HG02884 (cell line): Measurements from ENCODE around the gene ZNF79.

Experiments used
- ATAC-seq: cut with Tn5 transposase; IDR thresholded peaks from one replicate; pipeline ENCODE4 v1.9.1; 2021; ENCODE audit warnings: mild to moderate bottlenecking, moderate library complexity; ENCODE audit not compliant: unreplicated experiment

The ZNF79 gene

DNA sequence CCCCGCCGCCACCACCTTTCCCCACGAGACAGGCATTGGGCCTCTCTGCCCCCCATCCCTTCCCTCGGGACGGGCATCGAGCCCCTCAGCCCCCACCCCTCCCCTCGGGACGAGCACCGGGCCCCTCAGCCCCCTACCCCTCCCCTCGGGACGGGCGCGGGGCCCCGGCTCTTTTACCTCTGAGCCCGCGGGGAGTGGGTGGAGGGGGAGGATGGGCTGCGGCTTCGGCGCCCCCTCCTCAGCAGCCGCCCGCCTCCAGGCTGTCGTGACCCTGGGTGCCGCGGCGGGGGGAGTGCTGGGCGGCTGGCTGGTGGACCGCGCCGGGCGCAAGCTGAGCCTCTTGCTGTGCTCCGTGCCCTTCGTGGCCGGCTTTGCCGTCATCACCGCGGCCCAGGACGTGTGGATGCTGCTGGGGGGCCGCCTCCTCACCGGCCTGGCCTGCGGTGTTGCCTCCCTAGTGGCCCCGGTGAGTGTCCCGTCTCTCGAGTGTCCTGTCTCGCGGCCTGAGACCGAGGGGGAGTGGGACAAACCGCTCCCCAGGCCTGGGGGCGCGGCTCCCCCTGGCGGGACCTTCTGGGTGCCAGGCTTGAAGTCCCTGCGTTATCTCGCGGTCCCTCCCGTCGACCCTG is 26.4 kb upstream of the ZNF79 start:
- no peak for ATAC-seq

DNA sequence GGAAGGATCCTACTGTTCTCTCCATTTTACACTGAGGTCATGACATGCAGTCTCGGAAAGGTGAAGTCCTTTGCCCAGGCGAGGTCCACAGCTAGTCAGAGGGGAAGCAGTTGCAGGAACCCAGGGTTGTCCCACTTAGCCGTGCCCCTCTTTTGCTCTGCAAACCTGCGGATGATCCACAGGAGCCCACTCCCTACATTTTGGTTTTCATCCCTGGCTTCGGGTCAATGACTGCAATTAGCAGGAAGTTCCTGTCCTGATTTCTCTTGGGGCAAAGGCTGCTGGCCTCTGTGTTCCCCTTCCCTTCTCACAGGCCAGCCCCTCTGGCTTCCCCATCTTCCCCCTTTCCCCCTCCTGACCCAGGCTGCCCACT is 25.9 kb upstream of the ZNF79 start:
- no peak for ATAC-seq

DNA sequence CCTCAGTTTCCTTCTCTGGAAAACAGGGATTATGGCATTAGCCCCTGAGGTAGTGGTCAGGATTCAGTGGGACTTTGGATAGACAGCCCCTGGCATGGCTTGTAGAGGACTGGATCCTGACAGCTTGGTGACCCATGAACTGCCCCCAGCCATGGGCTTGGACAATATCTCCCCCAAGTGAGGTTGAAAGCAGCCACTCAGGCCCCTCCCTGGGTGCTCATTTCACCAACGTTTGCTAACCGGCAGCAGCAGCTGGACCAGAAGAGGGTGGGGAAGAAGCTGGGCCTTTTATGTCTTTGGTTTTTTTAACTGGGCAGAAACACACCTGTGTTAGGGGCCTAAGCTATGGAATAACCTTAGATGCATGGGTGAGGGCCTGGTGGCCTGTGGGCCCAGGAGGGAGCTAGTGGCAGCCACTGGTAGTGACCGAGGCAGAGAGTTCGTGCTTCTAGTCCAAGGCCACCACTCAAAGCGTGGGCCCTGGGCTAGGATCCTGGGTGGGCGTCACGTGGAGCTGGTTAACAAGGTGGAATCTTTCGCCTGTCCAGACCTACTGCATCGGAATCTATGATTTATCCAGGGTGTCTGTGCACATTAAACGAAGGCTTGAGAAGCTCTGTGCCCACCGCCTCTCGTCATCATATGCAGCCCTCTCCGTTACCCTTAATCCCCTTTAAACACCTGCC is 25.3 kb upstream of the ZNF79 start:
- no peak for ATAC-seq

DNA sequence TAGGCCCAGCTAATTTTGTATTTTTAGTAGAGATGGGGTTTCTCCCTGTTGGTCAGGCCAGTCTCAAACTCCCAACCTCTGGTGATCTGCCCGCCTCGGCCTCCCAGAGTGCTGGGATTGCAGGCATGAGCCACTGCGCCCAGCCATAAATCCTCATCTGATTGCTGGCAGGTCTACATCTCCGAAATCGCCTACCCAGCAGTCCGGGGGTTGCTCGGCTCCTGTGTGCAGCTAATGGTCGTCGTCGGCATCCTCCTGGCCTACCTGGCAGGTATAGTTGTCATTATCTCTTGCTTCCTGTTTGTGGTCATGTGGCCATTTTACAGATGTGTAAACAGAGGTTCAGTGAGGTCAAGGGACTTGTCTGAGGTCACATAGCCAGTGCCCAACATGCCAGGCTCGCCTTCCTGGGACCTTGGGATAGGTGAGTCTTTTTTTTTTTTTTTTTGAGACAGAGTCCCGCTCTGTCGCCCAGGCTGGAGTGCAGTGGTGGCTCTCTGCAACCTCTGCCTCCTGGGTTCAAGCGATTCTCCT is 24.4 kb upstream of the ZNF79 start:
- ATAC-seq = no peak

DNA sequence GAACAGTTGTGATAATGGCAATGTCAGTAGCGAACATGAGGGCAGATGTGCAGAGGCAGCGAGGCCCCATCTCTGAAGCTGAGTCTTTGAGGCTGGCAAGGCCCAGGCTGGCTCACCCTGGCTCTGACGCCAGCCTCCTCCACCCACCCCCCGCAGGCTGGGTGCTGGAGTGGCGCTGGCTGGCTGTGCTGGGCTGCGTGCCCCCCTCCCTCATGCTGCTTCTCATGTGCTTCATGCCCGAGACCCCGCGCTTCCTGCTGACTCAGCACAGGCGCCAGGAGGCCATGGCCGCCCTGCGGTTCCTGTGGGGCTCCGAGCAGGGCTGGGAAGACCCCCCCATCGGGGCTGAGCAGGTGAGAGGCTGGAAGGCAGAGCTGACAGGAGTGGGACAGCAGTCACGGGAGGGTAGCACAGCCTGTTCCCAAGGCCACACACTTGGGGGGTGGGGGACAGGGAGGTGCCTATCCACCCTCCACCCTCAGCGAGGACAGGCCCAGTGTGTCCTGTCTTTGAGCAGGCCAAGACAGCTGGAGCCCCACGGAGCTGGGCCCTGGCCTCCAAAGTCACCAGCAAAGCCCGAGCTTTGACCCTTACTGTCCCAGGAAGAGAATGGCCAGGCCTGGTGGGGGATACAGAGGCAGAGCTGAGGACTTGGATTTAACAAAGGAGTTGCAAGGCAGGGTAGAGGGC is 21.6 kb upstream of the ZNF79 start:
- ATAC-seq = no peak

DNA sequence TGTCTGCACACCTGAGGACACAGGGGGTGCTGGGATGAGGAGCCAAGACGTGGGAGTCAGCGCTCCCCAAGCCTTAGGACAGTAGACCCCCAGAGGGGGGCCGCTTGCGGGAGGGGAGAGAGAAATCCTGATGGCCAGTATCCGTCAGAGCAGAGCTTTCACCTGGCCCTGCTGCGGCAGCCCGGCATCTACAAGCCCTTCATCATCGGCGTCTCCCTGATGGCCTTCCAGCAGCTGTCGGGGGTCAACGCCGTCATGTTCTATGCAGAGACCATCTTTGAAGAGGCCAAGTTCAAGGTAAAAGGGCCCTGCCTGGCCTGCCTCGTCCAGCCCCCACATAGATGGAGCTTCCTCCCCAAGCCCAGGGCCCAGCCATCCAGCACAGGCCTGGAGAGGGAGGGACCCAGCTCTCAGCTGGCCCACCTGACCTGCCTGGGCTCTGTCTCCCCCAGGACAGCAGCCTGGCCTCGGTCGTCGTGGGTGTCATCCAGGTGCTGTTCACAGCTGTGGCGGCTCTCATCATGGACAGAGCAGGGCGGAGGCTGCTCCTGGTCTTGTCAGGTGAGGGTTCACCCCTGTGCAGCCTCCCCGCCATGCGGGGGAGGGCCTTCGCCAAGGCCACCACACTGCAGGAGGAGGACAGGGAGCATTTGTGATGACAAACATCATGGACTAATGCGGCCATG is 20.5 kb upstream of the ZNF79 start:
- ATAC-seq = no peak

DNA sequence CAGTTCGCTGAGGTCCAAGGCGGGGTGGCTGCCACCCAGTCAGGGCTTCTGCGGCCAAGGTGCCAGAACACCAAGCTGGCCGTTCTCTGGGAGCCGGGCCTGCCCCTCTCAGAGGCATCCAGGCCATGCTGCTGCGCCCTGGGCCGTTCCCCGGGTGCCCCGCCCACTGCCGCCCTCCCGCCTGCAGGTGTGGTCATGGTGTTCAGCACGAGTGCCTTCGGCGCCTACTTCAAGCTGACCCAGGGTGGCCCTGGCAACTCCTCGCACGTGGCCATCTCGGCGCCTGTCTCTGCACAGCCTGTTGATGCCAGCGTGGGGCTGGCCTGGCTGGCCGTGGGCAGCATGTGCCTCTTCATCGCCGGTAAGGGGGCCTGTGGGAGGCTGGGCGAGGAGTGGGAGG is 19.6 kb upstream of the ZNF79 start:
- ATAC-seq = no peak

DNA sequence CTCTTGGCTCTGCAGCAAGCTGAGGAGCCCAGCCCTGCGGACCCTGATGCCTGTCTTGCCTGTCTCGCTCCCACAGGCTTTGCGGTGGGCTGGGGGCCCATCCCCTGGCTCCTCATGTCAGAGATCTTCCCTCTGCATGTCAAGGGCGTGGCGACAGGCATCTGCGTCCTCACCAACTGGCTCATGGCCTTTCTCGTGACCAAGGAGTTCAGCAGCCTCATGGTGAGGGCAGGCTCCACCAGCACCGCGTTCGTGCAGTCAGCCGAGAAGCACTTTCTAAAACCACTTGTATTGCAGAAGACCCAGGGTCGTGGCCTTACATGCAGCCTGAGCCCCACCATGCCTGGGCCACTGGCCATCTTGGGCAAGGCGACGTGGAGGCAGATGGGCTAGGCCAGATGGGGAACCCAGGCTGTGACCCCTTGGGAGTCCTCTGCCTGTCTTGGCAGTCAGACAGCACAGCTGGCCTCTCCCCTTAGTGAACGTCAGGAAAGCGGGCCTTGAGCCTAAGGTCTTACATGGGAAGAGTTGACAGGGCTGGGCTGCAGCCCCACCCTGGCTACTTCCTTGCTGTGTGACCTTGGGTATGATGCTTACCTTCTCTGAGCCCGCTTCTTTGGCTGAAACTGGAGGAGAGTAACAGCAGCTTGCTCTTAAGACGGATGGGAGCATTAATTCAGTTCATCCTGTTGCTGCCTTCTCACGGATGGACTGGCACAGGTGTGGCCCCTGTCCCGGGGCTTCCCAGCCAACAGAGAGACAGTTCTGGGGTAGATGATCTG is 18.6 kb upstream of the ZNF79 start:
- ATAC-seq = no peak

DNA sequence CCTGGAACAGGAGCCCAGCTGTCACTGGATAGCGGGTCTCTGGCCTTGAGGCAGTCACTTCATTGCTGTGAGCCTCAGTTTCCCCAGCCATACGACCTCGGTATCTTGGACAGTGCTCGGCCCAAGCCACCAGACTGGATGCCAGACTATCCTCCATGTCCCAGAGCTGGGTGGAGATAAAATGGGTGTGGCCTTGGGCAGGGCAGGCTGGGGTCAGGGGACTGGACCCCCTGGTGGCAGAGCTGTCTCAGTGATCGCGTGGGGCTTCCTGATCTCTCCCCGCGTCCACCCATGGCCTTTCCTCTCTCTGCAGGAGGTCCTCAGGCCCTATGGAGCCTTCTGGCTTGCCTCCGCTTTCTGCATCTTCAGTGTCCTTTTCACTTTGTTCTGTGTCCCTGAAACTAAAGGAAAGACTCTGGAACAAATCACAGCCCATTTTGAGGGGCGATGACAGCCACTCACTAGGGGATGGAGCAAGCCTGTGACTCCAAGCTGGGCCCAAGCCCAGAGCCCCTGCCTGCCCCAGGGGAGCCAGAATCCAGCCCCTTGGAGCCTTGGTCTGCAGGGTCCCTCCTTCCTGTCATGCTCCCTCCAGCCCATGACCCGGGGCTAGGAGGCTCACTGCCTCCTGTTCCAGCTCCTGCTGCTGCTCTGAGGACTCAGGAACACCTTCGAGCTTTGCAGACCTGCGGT is 17.2 kb upstream of the ZNF79 start:
- no peak for ATAC-seq

DNA sequence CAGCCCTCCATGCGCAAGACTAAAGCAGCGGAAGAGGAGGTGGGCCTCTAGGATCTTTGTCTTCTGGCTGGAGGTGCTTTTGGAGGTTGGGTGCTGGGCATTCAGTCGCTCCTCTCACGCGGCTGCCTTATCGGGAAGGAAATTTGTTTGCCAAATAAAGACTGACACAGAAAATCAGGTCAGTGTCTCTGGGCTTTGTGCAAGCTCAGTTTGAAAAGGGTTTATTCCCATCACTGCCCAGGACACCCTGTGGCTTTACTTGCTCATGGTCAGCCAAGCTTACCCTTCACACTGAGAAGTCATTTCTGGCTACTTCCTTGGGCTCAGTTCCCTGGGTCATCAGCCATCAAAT is 16.7 kb upstream of the ZNF79 start:
- no peak for ATAC-seq

DNA sequence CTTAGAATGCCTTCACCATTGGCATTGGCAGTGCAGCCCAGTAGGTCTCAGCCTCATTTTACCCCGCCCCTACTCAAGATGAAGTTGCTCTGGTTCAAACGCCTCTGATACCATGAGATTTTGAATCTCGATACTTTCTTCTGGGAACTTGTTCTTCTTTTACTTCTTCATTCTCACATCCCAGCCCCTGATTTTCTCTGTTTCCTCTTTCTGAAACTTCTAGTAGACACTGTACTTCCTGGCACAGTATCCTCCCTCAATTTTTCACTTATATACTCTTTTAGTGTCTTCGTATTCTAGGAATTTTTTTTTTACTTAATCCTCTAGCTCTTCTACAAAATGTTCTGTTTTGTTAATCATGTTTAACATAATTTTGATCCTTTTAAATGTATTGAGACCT is 13.1 kb upstream of the ZNF79 start:
- ATAC-seq = no peak

DNA sequence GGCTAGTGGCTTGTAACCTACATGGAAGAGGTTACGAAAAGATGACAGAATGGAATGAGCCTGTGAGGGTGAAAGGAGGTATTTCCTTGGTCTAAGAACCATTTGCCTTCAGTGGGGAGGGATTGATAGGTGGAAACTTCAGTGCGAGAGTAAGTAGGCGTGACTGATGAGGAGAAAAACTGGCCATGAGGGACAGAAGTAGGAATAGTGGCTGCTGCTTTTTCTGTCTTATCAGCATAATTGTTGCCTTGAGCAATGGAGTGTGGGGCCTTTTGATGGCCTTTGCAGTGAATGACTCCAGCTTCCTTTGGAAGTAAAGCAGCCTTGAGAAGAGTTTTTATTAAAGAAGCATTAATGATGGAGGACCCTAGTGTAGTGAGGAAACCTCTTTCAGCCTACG is 9.0 kb upstream of the ZNF79 start:
- no peak for ATAC-seq

DNA sequence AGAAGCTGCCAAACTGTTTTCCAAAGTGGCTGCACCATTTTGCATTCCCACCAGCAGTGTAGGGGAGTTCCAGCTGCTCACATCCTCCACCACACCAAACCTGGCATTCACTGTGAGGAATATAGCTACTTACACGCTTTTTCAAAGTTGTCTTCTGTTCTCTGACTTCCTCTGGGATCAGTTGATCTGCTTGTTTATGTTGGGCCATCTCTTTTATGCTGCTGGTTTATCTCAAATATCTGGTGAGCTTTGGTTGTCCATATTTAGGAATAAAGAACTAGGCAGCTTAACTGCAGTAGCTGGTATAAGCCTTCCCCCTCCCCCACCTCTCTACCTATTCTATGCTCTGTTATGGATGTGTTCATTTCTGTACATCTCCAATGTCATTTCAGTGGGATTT is 8.5 kb upstream of the ZNF79 start:
- ATAC-seq = no peak

DNA sequence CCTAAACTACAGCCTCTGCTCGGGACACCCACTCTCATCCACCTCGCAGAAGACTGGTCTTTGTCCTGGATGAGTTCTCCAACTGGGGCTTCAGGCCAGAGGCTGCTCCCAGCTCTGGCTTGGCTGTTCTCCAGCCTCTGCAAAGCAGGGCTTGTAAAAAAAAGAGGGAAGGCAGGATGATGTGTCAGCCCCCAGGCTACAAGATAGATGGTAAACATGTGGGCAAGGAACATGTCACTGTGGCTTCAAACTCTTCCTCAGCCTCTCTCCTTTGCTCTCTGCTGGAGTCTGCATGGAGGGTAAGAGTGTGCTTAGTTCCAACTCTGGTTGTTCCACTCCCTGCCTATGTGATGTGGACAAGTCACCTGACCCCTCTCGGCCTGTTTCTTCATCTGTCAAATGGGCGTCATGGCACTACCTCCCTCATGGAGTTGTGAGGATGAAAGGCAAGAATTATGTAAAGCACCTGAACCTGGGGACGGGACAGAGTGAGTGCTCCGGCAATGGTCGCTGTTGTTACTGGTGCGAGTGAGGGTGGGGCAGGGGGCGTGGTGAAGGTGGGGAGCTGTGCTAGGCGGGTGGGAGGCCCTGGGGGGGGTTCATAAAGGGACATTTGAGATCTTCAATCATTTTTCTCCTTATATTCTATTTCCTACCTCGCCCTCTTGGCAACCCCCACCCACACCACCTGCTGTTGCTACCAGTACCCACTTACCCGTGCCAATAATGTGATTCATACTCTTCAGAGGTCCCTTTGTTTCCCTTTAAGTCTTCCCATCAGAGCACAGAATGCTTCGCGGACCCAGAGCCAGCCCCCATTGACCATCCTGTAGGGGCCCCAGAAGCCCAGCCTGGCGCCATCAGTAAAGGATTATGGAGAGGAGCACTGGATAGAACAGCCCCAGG is 6.8 kb upstream of the ZNF79 start:
- no peak for ATAC-seq

DNA sequence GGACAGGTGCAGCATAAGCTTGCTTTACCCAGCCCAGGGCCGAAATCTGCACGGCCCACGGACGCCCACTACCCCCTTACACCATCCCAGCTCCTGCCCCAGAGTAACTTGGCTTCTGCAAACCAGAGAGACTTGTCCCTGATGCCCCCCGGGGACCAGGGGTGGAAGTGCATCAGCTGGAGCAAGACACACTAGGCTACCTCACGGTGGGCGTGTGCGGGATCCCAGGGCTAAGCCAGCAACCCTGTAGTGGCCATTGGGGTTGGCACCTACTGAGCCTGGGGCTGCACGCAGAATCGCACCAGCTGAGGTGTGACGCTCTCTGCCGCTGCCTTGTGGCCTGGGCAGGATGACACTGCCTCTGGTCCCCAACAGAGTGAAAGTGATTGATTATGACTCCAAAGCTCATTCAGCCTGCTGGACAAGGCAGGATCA is 6.1 kb upstream of the ZNF79 start:
- no peak for ATAC-seq

DNA sequence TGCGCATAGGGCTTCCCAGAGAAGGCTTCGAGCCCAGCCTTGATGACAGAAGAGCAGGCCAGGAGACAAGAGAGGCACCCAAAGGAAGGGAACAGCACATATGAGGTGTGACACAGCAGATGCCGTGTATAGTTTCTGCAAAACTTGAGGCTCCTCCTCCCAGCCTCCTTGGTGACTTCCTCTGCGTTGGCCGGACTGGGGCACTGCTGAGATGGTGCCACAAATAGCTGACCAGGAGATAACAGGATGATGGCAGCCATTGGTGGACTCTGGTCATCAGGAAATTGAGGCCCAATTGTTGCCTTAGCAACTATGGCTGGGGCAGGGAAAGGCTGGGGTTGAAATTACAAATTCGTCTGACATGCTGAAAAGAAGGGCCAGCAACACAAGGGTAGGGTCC is 4.8 kb upstream of the ZNF79 start:
- no peak for ATAC-seq

DNA sequence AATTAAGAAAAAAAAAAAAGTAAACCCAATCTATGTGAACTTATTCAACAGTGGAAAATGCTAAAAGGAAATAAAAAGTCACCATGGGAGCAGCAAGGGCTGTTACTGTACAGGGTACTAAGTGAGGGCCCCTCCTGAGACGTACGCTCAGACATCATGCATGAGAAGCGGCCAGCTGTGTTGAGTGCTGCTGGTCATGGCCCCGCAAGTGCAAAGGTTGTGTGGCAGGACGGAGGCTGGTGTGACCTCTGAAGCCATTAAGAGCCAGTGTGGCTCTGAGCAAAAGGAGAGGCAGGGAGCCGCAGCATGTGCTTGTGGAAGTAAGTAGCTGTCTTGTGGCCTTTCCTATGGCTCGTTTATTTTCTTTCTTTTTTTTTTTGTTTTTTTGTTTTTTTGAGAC is 3.1 kb upstream of the ZNF79 start:
- ATAC-seq = no peak

DNA sequence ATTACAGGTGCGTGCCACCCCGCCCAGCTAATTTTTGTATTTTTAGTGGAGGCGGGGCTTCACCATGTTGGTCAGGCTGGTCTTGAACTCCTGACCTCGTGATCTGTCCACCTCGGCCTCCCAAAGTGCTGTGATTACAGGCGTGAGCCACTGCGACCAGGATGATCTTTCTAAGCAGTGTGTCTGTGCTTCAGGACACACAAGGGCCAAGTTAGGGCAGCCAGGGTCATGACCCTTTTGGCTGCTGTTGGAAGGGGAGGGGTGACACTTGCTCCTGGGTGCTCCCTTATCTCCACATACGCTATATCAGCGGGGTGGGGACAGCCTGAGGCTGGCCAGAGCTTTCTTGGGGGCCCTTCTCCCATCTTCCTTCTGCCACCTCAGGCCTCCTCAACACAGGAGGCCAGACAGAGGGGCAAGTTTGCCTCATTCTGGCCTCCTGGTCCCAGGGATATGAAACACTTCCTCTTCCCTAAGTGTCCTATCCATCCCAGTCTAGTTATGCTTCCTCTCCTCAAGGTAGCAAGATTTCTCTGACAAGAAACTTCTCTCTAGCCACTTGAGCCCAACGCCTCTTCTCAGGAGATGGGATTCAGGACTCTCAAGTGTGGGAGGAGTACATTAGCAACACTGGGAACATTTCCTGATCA is 1.9 kb upstream of the ZNF79 start:
- ATAC-seq = no peak

DNA sequence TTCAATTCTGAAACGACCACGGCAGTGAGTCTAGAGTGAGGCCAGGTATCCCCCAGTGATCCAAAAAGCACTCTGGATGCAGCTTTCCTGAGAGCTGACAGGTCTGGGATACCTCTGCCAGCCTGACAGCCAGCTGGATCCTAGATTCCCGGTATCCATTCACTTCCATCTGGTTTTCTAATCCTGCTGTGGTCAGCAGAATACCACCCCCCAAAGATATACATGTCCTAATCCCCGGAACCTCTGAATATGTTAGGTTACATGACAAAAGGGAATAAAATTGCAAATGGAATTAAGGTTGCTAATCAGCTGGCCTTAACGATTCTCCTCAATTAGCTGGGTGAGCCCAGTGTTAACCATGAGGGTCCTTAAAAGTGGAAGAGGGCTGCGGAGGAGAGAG is 1.4 kb upstream of the ZNF79 start:
- ATAC-seq = no peak
